ENCODE results near the gene ZFP36L1.

DNA sequence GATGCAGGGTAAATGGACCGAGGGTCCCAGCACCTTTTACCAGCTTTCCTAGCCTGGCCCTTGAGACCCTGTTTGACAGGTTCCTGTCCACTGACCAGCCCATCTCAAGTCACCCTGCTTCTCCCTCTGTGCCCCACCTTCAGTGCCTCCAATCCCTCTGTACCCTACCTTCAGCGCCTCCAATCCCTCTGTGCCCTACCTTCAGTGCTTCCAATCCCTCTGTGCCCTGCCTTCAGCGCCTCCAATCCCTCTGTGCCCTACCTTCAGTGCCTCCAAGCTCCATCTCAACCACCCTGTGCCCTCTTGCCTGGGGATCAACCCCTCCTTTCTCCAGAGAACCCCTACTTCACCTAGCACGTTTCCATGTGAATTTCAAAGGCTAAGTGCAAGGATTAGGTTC, 54.3 kb downstream of the ZFP36L1 start:
- TF ChIP-seq POLR2AphosphoS5 (IDR thresholded peaks at IDR 0.05) (no peak), EP300 (IDR thresholded peaks at IDR 0.05) (no peak), POLR2A (IDR thresholded peaks at IDR 0.05) (no peak)
- TF ChIP-seq, protein P1, sequence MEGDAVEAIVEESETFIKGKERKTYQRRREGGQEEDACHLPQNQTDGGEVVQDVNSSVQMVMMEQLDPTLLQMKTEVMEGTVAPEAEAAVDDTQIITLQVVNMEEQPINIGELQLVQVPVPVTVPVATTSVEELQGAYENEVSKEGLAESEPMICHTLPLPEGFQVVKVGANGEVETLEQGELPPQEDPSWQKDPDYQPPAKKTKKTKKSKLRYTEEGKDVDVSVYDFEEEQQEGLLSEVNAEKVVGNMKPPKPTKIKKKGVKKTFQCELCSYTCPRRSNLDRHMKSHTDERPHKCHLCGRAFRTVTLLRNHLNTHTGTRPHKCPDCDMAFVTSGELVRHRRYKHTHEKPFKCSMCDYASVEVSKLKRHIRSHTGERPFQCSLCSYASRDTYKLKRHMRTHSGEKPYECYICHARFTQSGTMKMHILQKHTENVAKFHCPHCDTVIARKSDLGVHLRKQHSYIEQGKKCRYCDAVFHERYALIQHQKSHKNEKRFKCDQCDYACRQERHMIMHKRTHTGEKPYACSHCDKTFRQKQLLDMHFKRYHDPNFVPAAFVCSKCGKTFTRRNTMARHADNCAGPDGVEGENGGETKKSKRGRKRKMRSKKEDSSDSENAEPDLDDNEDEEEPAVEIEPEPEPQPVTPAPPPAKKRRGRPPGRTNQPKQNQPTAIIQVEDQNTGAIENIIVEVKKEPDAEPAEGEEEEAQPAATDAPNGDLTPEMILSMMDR (IDR thresholded peaks at IDR 0.05): no peak
